ENCODE results near the gene LYST.

LYST gene

GRCh38 chr1:235708390-235708962, 158.2 kb downstream of the LYST start:
- no peak for DNase-seq

GRCh38 chr1:235703506-235703905, 163.2 kb downstream of the LYST start:
- DNase-seq: no peak

GRCh38 chr1:235702412-235702811, 164.3 kb downstream of the LYST start:
- DNase-seq: no peak

- no peak for DNase-seq
These were observed 169.2 kb downstream of the LYST start for GRCh38 chr1:235697508-235697907.

- DNase-seq: no peak
These were observed 177.3 kb downstream of the LYST start for GRCh38 chr1:235689356-235689755.

GRCh38 chr1:235688096-235688495, 178.6 kb downstream of the LYST start:
- no peak for DNase-seq

GRCh38 chr1:235683653-235684052, 183.1 kb downstream of the LYST start:
- no peak for DNase-seq

- no peak for DNase-seq
These were observed 184.5 kb downstream of the LYST start for GRCh38 chr1:235682216-235682615.

- DNase-seq: no peak
These were observed 187.1 kb downstream of the LYST start for GRCh38 chr1:235679644-235680043.

- no peak for DNase-seq
These were observed 187.7 kb downstream of the LYST start for GRCh38 chr1:235679005-235679404.

- DNase-seq: no peak
These were observed 191.4 kb downstream of the LYST start for GRCh38 chr1:235675152-235675890.

- no peak for DNase-seq
These were observed 192.7 kb downstream of the LYST start for GRCh38 chr1:235673981-235674380.

GRCh38 chr1:235671992-235672391, 194.7 kb downstream of the LYST start:
- no peak for DNase-seq

GRCh38 chr1:235670157-235670776, 196.4 kb downstream of the LYST start:
- no peak for DNase-seq

GRCh38 chr1:235669277-235669676, 197.4 kb downstream of the LYST start:
- no peak for DNase-seq

GRCh38 chr1:235663628-235664027, 203.1 kb downstream of the LYST start:
- no peak for DNase-seq

- DNase-seq: no peak
These were observed 205.1 kb downstream of the LYST start for GRCh38 chr1:235661568-235661967.

- DNase-seq: no peak
These were observed 207.4 kb downstream of the LYST start for GRCh38 chr1:235659186-235659771.

- DNase-seq: no peak
These were observed 208.8 kb downstream of the LYST start for GRCh38 chr1:235657747-235658526.

- no peak for DNase-seq
These were observed 209.4 kb downstream of the LYST start for GRCh38 chr1:235657269-235657668.

GRCh38 chr1:235652364-235652763, 214.3 kb downstream of the LYST start:
- DNase-seq: no peak

- DNase-seq: no peak
These were observed 215.4 kb downstream of the LYST start for GRCh38 chr1:235651170-235651806.

Measured in activated gamma-delta T cell (primary cell).